GM12873 (cell line): ENCODE data around the gene HGS.

Source experiments
- TF ChIP-seq, protein P1 (sequence below): IDR thresholded peaks from 2 replicates; pipeline ENCODE4 v1.5.1; 2012; ENCODE audit warnings: low read depth, mild to moderate bottlenecking, moderate library complexity, low read length, control low read depth; ENCODE audit not compliant: insufficient read depth; ENCODE audit errors: missing control alignments

HGS gene

DNA sequence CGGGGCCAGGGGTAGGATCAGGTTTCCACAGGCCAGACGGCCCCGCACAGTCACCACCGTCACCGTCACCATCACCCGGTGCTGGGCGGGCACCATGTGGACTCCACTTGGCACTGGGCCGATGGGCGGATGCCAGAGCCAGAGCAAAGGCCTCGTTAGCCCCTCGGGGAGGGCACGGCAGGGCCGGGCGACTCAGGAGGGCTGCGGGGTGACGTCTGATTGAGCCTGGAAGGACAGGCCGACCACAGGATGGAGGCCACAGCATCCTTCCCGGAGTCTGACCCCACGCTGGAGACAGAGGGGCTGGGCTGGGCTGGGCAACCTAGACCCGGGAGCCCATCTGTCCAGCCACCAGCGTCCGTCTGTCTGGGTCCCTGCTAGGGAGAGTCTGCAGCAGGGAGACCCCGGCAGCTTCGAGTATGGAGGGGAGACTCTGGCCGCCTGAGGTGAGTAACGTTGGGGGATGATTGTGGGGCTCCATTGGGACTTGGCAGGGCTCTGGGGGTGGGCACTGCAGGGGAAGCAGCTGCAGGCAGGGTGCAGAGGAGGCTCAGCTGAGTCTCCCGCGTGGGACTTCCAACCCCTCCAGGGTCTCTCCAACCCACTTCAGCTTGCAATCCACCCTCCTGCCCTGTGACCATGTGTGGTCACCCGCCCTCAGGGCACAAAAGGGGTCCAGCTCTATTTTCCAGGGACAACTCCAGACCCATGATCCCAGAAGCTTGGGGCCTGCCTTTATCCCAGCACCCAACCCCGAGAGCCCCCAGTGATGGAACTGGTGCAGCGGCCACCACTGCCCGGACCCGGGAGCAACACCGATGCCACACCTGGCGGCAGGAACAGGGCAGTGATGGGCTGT, 50.8 kb downstream of the HGS start:
- TF ChIP-seq, protein P1, sequence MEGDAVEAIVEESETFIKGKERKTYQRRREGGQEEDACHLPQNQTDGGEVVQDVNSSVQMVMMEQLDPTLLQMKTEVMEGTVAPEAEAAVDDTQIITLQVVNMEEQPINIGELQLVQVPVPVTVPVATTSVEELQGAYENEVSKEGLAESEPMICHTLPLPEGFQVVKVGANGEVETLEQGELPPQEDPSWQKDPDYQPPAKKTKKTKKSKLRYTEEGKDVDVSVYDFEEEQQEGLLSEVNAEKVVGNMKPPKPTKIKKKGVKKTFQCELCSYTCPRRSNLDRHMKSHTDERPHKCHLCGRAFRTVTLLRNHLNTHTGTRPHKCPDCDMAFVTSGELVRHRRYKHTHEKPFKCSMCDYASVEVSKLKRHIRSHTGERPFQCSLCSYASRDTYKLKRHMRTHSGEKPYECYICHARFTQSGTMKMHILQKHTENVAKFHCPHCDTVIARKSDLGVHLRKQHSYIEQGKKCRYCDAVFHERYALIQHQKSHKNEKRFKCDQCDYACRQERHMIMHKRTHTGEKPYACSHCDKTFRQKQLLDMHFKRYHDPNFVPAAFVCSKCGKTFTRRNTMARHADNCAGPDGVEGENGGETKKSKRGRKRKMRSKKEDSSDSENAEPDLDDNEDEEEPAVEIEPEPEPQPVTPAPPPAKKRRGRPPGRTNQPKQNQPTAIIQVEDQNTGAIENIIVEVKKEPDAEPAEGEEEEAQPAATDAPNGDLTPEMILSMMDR = no peak

DNA sequence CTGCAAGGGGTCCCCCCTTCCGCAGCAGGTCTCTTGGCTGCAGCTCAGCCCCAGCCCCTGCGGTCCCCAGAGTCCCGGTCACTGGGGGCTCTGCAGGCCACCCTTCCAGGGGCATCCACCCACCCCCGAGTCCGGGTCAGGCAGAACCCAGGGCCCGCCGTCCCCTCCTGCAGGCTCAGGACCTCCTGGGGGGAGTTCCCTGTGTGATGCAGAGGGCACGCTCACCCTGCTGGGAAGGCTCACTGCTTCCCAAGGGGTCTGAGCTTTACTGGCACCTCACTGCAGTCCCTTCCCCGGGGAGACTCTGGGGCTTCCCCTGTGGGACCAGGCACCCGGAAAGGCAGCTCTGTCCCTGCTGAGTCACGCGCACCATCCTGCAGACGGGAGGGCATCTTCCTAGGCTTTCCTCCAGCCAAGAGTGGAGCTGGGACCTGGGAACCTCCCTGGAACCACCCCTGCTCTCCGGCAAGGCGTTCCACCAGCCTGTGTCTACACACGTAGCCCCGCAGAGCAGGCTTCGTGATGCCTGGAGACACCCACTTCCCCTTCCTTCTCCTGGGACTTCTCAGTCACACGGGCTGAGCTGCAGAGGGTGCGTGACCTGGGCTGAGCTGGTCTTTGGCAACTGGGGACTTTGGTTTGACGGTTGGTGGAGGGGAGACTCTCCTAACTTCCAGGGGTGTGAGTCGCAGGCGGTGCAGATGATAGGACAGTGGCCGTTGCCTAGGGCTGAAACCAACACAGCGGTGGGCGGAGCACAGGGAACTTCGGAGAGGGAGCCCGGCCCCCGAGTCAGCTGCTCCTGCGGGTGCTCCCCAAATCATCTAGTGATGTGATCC, 51.7 kb downstream of the HGS start:
- TF ChIP-seq, protein P1 = no peak

DNA sequence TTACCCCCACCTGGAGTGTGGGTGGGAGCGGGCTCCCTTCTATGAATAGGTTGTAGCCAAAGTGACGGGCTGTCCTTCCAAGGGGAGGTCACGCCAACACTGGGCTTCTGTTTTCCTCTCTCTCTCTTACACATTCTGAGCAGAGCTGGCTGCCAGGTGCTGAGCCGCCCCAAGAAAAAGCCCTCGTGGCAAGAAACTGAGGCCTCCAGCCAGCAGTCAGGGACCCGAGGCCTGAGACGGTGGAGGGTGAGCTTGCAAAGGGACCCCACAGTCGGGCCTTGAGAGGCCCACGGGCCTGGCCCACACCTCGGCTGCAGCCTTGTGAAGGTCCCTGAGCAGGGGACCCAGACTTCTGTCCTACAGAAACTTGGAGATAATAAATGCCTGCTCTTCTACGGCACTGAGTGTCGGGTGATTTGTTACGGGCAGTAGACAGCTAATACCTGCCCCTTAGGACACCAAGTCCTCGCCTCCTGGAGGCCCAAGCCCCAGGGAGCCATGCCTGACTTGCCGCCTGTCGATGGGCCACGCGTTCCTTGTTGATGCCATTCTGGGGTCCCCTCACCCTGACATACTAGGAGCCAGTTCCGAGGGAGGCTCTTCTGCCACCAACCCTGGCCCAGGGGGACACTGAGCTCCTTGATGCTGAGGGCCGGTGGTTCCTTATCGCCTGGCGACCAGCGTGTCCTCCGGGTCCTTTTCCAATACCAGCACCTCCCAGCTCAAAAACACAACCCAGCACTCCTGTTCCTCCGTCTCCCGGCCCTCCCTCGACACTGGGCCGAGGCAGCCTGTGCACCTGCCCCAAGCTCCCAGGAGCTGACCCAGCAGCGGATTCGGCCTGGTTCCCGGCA, 54.4 kb downstream of the HGS start:
- TF ChIP-seq, protein P1 = no peak

- TF ChIP-seq, protein P1 = no peak
These were observed 55.1 kb downstream of the HGS start for GRCh38 chr17:81738801-81739393.

- TF ChIP-seq, protein P1 = no peak
These were observed 56.7 kb downstream of the HGS start for GRCh38 chr17:81740395-81740961.

- TF ChIP-seq, protein P1 = no peak
These were observed 57.3 kb downstream of the HGS start for GRCh38 chr17:81741049-81741593.
